Measurements from ENCODE around the gene RASEF. TPM values are rescaled to one million over a fixed set of nuclear protein-coding genes. Genes with fewer than 3 reads are reported as not detected.

Gene RASEF
- total RNA-seq, 1 experiment from 2014 or later = 12.3 TPM

- peaks cover 25% of the 10 kb centered on the region for H3K4me1 ChIP-seq (ENCODE audit: insufficient read depth, low read length)
- no peak for DNase-seq
- H3K27me3 ChIP-seq (ENCODE audit: low read length) = no peaks in the 10 kb centered on the region
- intact Hi-C loops (cut with micrococcal nuclease) = no loop called here
- H3F3A ChIP-seq (ENCODE audit: low read length, unreplicated experiment) = no peaks in the 10 kb centered on the region
- TF ChIP-seq EZH2phosphoT487 (IDR thresholded peaks at IDR 0.05; ENCODE audit: borderline replicate concordance, low read length) = no peak
- TF ChIP-seq EZH2 (IDR thresholded peaks at IDR 0.05; ENCODE audit: low read length, unreplicated experiment) = no peak
- no peak for TF ChIP-seq CTCF (conservative IDR thresholded peaks at IDR 0.05; ENCODE audit: low read depth, low read length)
- peaks cover 5% of the 10 kb centered on the region; the same call in 1 of the 2 replicates for H3K79me2 ChIP-seq (ENCODE audit: low read length)
- H3K4me2 ChIP-seq (ENCODE audit: low read length) = no peak overlapping the region
- no peaks in the 10 kb centered on the region for H3K36me3 ChIP-seq (ENCODE audit: low read depth, low read length)
- H3K27ac ChIP-seq (ENCODE audit: low read length) = no peak overlapping the region
- no TSS peak for BruUV-seq (replicated peaks)
- no peak for ATAC-seq
- CTCF ChIA-PET = no interaction called here
- H3K9ac ChIP-seq (ENCODE audit: low read length) = no peak overlapping the region
- H3K4me3 ChIP-seq (ENCODE audit: low read length) = no peak overlapping the region
- no peaks in the 10 kb centered on the region for H3K9me3 ChIP-seq (ENCODE audit: low read length)
- POLR2A ChIA-PET (ENCODE audit: unreplicated experiment) = no interaction called here
- no peaks in the 10 kb centered on the region for H3K9me2 ChIP-seq (replicated peaks; ENCODE audit: low read length)
- H2AFZ ChIP-seq (ENCODE audit: low read length) = no peak overlapping the region
- no peaks in the 10 kb centered on the region for H4K20me1 ChIP-seq (ENCODE audit: low read length)
Observed at GRCh38 chr9:83039303-83039702, 23.6 kb downstream of the RASEF start.

GRCh38 chr9:83036043-83036442 is 26.9 kb downstream of the RASEF start:
- peaks cover 24% of the 10 kb centered on the region for H3K4me1 ChIP-seq (ENCODE audit: insufficient read depth, low read length)
- TF ChIP-seq EZH2phosphoT487 (IDR thresholded peaks at IDR 0.05; ENCODE audit: borderline replicate concordance, low read length) (no peak), CTCF (conservative IDR thresholded peaks at IDR 0.05; ENCODE audit: low read depth, low read length) (no peak), EZH2 (IDR thresholded peaks at IDR 0.05; ENCODE audit: low read length, unreplicated experiment) (no peak)
- CTCF ChIA-PET = no interaction called here
- H3K27ac ChIP-seq (ENCODE audit: low read length) = no peak overlapping the region
- no peak overlapping the region for H2AFZ ChIP-seq (ENCODE audit: low read length)
- H3K9me3 ChIP-seq (ENCODE audit: low read length) = no peaks in the 10 kb centered on the region
- no peak overlapping the region for H3K9ac ChIP-seq (ENCODE audit: low read length)
- no peaks in the 10 kb centered on the region for H4K20me1 ChIP-seq (ENCODE audit: low read length)
- POLR2A ChIA-PET (ENCODE audit: unreplicated experiment) = no interaction called here
- DNase-seq = no peak
- no peak overlapping the region for H3K4me2 ChIP-seq (ENCODE audit: low read length)
- no TSS peak for BruUV-seq (replicated peaks)
- no peaks in the 10 kb centered on the region for H3K79me2 ChIP-seq (ENCODE audit: low read length)
- H3K27me3 ChIP-seq (ENCODE audit: low read length) = no peaks in the 10 kb centered on the region
- H3F3A ChIP-seq (ENCODE audit: low read length, unreplicated experiment) = no peaks in the 10 kb centered on the region
- H3K36me3 ChIP-seq (ENCODE audit: low read depth, low read length) = no peaks in the 10 kb centered on the region
- H3K4me3 ChIP-seq (ENCODE audit: low read length) = no peak overlapping the region
- no peaks in the 10 kb centered on the region for H3K9me2 ChIP-seq (replicated peaks; ENCODE audit: low read length)
- intact Hi-C loops (cut with micrococcal nuclease) = no loop called here
- no peak for ATAC-seq

GRCh38 chr9:83035143-83035542 is 27.8 kb downstream of the RASEF start:
- POLR2A ChIA-PET (ENCODE audit: unreplicated experiment) = no interaction called here
- intact Hi-C loops (cut with micrococcal nuclease) = no loop called here
- no peak for ATAC-seq

More at GRCh38 chr9:83035143-83035542, 27.8 kb downstream of the RASEF start:
- H3K9ac ChIP-seq (ENCODE audit: low read length) = no peak overlapping the region
- H3K36me3 ChIP-seq (ENCODE audit: low read depth, low read length) = no peaks in the 10 kb centered on the region
- BruUV-seq (replicated peaks) = no TSS peak
- no peaks in the 10 kb centered on the region for H3K27me3 ChIP-seq (ENCODE audit: low read length)
- CTCF ChIA-PET = no interaction called here
- H3K4me1 ChIP-seq (ENCODE audit: insufficient read depth, low read length) = peaks cover 24% of the 10 kb centered on the region
- H3K9me3 ChIP-seq (ENCODE audit: low read length) = no peaks in the 10 kb centered on the region
- no peaks in the 10 kb centered on the region for H3K79me2 ChIP-seq (ENCODE audit: low read length)
- no peak overlapping the region for H3K27ac ChIP-seq (ENCODE audit: low read length)
- TF ChIP-seq EZH2 (IDR thresholded peaks at IDR 0.05; ENCODE audit: low read length, unreplicated experiment) (no peak), CTCF (conservative IDR thresholded peaks at IDR 0.05; ENCODE audit: low read depth, low read length) (no peak), EZH2phosphoT487 (IDR thresholded peaks at IDR 0.05; ENCODE audit: borderline replicate concordance, low read length) (no peak)
- H3K9me2 ChIP-seq (replicated peaks; ENCODE audit: low read length) = no peaks in the 10 kb centered on the region
- DNase-seq = no peak
- H3K4me3 ChIP-seq (ENCODE audit: low read length) = no peak overlapping the region
- no peak overlapping the region for H3K4me2 ChIP-seq (ENCODE audit: low read length)
- H2AFZ ChIP-seq (ENCODE audit: low read length) = no peak overlapping the region
- H3F3A ChIP-seq (ENCODE audit: low read length, unreplicated experiment) = no peaks in the 10 kb centered on the region
- H4K20me1 ChIP-seq (ENCODE audit: low read length) = no peaks in the 10 kb centered on the region
